ENCODE data around the gene TNFRSF19. TPM values are rescaled to one million over a fixed set of nuclear protein-coding genes. Genes with fewer than 3 reads are reported as not detected.

Gene TNFRSF19
- total RNA-seq, 1 donor from 2014 or later: not detected

- no peak overlapping the region for H3K27ac Mint-ChIP-seq
- H3K27me3 Mint-ChIP-seq: peaks cover 6% of the 10 kb centered on the region
- ATAC-seq (ENCODE audit: low read depth): no peak
- POLR2A ChIA-PET: no interaction called here
- no peaks in the 10 kb centered on the region for H3K36me3 Mint-ChIP-seq (ENCODE audit: low read depth)
- H3K9me3 Mint-ChIP-seq: no peaks in the 10 kb centered on the region
- no peak overlapping the region for H3K4me3 Mint-ChIP-seq
- DNase-seq: no peak
- H3K4me1 Mint-ChIP-seq: no peaks in the 10 kb centered on the region
- intact Hi-C loops (cut with micrococcal nuclease): no loop called here
- TF ChIP-seq, protein P1, sequence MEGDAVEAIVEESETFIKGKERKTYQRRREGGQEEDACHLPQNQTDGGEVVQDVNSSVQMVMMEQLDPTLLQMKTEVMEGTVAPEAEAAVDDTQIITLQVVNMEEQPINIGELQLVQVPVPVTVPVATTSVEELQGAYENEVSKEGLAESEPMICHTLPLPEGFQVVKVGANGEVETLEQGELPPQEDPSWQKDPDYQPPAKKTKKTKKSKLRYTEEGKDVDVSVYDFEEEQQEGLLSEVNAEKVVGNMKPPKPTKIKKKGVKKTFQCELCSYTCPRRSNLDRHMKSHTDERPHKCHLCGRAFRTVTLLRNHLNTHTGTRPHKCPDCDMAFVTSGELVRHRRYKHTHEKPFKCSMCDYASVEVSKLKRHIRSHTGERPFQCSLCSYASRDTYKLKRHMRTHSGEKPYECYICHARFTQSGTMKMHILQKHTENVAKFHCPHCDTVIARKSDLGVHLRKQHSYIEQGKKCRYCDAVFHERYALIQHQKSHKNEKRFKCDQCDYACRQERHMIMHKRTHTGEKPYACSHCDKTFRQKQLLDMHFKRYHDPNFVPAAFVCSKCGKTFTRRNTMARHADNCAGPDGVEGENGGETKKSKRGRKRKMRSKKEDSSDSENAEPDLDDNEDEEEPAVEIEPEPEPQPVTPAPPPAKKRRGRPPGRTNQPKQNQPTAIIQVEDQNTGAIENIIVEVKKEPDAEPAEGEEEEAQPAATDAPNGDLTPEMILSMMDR (IDR thresholded peaks at IDR 0.05): no peak
- CTCF ChIA-PET: no interaction called here
These were observed 49.0 kb downstream of the TNFRSF19 start for GRCh38 chr13:23619068-23619855.

DNA sequence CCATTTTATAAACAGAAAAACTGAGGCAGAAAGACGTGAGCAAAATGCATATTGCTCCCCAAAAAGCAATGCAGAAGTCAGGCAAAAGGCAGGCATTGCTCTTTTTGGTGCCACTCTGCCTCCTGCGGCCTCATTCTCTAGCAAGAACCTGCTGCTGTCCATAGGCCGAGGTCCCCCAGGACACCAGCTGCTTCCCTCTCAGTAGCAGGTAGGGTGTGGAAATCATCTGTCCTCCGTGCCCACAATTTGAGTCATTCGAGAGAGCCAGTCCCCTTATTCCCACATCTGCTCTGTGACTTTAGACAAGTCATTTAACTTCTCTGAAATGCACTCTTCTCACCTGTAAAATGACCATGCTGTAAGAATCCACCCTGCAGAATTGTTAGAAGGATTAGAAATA lies 50.0 kb downstream of the TNFRSF19 start:
- CTCF ChIA-PET: no interaction called here
- no peak overlapping the region for H3K27ac Mint-ChIP-seq
- H3K4me3 Mint-ChIP-seq: no peak overlapping the region
- ATAC-seq (ENCODE audit: low read depth) (no peak), DNase-seq (no peak)
- no peaks in the 10 kb centered on the region for H3K36me3 Mint-ChIP-seq (ENCODE audit: low read depth)
- POLR2A ChIA-PET: no interaction called here
- TF ChIP-seq, protein P1 (IDR thresholded peaks at IDR 0.05): no peak
- H3K4me1 Mint-ChIP-seq: no peaks in the 10 kb centered on the region
- intact Hi-C loops (cut with micrococcal nuclease): no loop called here
- peaks cover 6% of the 10 kb centered on the region for H3K27me3 Mint-ChIP-seq
- no peaks in the 10 kb centered on the region for H3K9me3 Mint-ChIP-seq

DNA sequence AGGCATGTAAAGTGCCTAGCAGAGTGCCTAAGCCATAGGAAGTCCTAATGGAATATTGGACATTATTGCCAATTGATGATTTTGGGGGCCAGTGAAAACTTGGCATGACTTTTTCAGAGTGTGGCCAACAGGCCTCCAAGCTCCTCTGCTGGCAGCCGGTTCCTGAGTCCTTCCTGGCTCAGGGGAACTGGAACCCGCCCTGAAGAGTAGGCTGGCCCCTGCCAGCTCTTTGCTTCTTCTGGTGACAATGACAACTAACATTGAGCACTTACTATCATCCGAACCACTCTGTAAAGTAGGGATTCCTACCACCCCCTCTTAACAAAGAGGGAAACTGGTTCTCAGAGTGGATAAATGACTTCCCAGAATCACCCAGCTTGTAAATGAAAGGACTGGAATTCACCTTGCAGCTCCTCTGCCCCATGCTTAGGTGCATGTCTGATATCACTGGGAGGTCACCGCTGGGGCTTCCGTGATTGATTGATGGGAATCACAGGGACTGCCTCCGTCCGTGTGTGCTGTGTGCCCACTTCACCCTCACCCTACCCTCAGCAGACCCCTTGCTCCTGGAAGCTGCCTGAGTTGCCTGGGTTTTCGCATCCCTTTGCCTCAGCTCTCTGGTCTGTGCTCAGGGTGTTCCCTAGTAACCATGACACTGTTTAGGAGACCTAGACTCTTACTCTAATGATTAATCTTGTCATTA lies 50.6 kb downstream of the TNFRSF19 start:
- Mint-ChIP-seq H3K9me3 (no peaks in the 10 kb centered on the region), H3K4me1 (no peaks in the 10 kb centered on the region), H3K27ac (no peak overlapping the region), H3K27me3 (peaks cover 4% of the 10 kb centered on the region), H3K36me3 (ENCODE audit: low read depth) (no peaks in the 10 kb centered on the region), H3K4me3 (no peak overlapping the region)
- intact Hi-C loops (cut with micrococcal nuclease): no loop called here
- ChIA-PET POLR2A (no interaction called here), CTCF (no interaction called here)
- TF ChIP-seq, protein P1 (IDR thresholded peaks at IDR 0.05): no peak
- ATAC-seq (ENCODE audit: low read depth) (no peak), DNase-seq (no peak)

- Mint-ChIP-seq H3K4me1 (no peaks in the 10 kb centered on the region), H3K27me3 (peaks cover 4% of the 10 kb centered on the region), H3K27ac (no peak overlapping the region), H3K36me3 (ENCODE audit: low read depth) (no peaks in the 10 kb centered on the region), H3K9me3 (no peaks in the 10 kb centered on the region), H3K4me3 (no peak overlapping the region)
- ATAC-seq (ENCODE audit: low read depth) (no peak), DNase-seq (no peak)
- ChIA-PET POLR2A (no interaction called here), CTCF (no interaction called here)
- TF ChIP-seq, protein P1 (IDR thresholded peaks at IDR 0.05): no peak
- intact Hi-C loops (cut with micrococcal nuclease): no loop called here
These were observed 51.1 kb downstream of the TNFRSF19 start for GRCh38 chr13:23621316-23621645.

GRCh38 chr13:23622985-23623384 lies 52.8 kb downstream of the TNFRSF19 start:
- intact Hi-C loops (cut with micrococcal nuclease): no loop called here
- H3K9me3 Mint-ChIP-seq: no peaks in the 10 kb centered on the region
- CTCF ChIA-PET: no interaction called here
- no peak overlapping the region for H3K4me3 Mint-ChIP-seq
- TF ChIP-seq, protein P1 (IDR thresholded peaks at IDR 0.05): no peak
- POLR2A ChIA-PET: no interaction called here
- no peaks in the 10 kb centered on the region for H3K4me1 Mint-ChIP-seq
- no peak overlapping the region for H3K27ac Mint-ChIP-seq
- ATAC-seq (ENCODE audit: low read depth) (no peak), DNase-seq (no peak)
- peaks cover 2% of the 10 kb centered on the region for H3K27me3 Mint-ChIP-seq
- H3K36me3 Mint-ChIP-seq (ENCODE audit: low read depth): no peaks in the 10 kb centered on the region
